Fibroblast of mammary gland (primary cell): ENCODE data around the gene NXN.

Experiments
- DNase-seq: peaks from one replicate; pipeline ENCODE4 v3.0.0-alpha.2; 2010; ENCODE audit warnings: low read depth
- H3K4me3 ChIP-seq: 2 replicates; pipeline ENCODE4 v1.5.1; 2011; ENCODE audit warnings: low read depth, mild to moderate bottlenecking, low read length, moderate library complexity; ENCODE audit not compliant: control insufficient read depth
- TF ChIP-seq, protein P1 (sequence below): conservative IDR thresholded peaks from 2 replicates; pipeline ENCODE4 v1.5.1; 2011; ENCODE audit warnings: low read depth, low read length, inconsistent platforms; ENCODE audit not compliant: control insufficient read depth, insufficient read depth

Gene NXN

DNA sequence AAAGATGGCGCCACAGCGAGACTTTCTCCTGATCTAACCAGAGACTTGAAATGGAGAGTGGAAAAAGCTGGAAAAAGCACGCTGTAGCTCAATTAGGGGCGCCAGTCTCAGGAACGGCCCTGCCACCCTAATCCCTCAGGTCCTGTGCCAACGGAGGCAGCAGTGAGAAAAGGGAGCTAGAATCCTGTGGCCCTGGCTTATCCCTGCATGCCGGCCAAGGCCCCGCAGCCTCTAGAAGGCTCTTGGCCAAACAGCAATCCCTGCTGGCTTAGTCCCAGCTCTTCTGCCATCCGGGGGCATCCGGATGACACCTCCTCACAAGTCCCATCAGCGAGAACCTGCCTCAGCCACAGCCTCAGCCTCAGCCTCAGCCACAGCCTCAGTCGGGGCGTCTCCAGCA is 127.7 kb downstream of the NXN start:
- DNase-seq, result no peak
- H3K4me3 ChIP-seq, result no peak overlapping the region
- TF ChIP-seq, protein P1, sequence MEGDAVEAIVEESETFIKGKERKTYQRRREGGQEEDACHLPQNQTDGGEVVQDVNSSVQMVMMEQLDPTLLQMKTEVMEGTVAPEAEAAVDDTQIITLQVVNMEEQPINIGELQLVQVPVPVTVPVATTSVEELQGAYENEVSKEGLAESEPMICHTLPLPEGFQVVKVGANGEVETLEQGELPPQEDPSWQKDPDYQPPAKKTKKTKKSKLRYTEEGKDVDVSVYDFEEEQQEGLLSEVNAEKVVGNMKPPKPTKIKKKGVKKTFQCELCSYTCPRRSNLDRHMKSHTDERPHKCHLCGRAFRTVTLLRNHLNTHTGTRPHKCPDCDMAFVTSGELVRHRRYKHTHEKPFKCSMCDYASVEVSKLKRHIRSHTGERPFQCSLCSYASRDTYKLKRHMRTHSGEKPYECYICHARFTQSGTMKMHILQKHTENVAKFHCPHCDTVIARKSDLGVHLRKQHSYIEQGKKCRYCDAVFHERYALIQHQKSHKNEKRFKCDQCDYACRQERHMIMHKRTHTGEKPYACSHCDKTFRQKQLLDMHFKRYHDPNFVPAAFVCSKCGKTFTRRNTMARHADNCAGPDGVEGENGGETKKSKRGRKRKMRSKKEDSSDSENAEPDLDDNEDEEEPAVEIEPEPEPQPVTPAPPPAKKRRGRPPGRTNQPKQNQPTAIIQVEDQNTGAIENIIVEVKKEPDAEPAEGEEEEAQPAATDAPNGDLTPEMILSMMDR, result no peak

DNA sequence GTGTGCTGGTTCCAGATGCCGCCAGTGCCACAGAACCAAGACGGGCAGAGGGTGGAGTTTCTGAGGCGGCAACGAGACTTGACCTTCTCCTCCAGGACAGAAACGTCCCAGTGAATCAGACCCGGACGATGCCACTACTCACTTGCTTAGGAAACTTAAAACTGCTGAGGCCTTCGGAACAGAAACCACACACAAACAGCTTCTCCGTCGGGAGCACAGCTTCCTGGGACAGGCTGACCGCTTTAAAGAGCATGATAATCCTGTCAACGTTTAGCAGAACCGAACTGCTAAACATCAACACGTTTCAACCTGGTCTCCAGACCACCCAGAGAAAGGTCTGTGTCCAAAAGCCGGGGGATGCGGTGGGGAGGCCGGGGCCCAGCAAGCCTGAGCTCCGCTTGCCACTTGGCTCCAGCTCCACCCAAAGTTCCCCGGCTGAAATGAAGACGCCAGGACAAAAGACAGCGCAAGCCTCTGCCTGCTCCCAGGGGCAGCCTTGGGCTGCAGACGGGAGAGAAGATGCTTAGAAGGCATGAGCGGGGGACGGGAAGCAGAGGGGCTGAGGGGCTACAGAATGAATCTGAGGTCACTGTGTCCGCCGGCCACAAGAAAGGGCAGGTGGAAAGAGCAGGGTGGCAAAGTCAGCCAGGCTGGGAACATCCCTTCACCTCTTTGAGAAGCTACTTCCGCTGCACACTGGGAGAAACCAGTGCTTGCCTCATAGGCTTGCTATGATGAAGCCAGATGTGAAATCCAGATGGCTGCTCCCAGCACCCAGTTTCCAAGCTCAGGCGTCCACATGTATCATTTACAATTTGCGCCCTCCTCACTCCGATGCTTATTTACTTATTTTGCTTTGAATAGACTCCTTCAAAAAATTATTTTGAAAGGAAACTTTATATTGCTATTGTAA is 128.5 kb downstream of the NXN start:
- H3K4me3 ChIP-seq, result no peak overlapping the region

DNA sequence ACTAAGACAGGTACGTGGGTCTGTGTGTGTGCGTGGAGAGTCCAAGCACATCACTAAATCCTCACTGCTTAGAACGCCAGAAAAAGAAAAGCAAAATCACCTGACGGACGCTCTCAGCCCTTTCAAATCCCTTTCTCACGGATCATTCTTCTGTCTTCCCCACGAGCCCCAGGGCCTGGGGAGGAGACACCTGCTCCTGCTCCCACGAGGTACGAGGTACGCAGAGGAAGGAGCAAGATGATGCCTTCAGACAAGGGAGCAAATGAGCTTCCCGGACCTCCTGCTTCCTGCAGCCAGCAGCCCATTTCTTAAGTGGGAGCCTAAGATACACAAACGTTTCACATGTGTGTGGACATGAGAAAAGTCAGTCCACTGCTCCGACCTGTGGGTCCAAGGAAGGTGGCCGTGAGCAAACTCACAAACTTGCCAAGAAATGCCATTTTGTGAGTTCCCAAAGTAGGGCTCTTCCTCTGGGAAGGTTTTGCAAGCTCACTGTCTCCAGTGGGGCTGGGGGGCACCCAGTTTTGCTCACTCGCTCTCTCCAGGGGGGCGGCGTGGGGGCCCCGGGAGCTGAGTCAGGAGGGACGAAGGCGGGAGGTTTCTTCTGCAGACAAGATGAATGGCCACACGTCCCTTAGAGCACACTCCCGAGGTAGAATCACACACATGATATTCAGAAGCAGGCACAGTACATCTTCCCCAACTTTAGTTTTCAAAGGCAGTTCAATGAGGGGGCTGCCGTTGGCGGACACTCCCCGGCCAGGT is 129.3 kb downstream of the NXN start:
- no peak overlapping the region for H3K4me3 ChIP-seq
- no peak for DNase-seq
- TF ChIP-seq, protein P1, result no peak

More for the DNA sequence above, 128.5 kb downstream of the NXN start:
- TF ChIP-seq, protein P1, result no peak
- peak; percentile 71 for DNase-seq

DNA sequence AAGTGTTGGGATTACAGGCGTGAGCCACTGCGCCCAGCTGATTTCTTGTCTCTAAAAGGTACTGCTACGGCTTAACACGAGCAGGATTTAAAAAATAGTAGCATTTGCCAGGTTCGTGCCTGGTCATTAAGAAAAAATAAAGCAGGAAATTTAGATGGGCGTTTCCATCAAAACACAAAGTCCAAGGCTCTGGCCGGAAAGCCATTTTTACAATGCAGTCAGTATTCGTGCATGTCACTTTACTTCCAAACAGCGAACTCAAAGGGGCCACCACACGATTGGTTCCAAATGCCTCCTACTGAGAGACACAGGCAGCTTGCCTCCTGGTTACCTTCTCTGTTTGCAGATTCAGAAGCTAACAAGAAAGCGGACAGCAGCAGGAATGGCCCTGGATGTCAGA is 131.2 kb downstream of the NXN start:
- no peak for DNase-seq
- no peak overlapping the region for H3K4me3 ChIP-seq
- TF ChIP-seq, protein P1, result no peak

DNA sequence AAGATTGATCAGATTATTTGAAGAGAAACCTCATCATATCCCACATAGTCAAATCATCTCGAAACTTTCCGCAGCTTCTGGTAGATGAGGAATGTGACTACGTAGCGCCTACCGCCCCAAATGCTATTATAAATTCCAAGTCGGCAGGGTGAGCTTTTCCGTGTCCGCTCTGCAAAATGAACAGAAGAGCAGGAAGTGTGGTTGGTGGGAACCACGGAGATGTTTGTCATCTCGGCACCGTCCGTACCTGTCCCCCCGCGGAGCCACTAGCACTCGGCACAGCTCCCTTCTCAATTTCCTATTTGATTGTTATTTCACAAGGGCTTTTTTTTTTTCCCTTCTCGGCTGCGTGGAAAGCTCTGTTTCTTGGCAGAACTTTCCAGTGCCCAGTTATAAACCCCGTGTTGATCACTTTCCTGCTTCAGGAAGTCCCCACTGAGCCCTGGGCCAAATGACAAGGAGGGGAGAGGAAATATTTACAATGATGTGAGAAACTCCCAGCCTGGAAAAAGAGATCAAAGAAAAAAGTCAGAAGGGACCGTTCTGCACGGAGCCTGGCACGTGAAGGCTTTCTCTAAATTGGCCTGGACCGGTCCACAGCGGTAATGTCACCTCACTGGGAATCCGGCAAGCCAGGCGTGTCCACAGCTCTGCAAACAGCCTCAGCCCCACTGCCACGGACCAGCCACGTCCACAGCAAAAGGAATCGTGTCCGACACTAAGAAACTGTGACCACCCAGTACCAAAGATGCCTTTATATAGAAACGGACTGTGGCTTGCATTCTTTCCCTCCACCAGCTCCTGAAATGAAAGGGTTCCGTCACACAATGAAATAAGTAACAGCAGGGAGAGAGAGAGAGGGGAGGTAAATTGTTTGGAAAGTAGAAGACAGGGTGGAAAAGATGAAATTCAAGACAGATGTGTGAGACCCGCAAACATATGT is 132.4 kb downstream of the NXN start:
- no peak for DNase-seq
- TF ChIP-seq, protein P1, result no peak
- no peak overlapping the region for H3K4me3 ChIP-seq

DNA sequence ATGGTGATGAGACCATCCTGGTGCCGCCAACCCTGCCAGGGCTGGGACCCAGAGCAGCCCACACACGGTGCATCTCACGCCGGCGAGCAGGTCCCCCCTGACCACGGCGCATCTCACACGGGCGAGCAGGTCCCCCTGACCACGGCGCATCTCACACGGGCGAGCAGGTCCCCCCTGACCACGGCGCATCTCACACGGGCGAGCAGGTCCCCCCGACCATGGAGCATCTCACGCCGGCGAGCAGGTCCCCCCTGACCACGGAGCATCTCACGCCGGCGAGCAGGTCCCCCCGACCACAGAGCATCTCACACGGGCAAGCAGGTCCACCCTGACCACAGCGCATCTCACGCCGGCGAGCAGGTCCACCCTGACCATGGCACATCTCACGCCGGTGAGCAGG is 138.3 kb downstream of the NXN start:
- no peak for DNase-seq
- TF ChIP-seq, protein P1, result no peak
- H3K4me3 ChIP-seq, result no peak overlapping the region
